ENCODE data around the gene RASA3. TPM values are rescaled to one million over a fixed set of nuclear protein-coding genes. Genes with fewer than 3 reads are reported as not detected.

The RASA3 gene
- polyA plus RNA-seq, 3 donors: 9.0 to 32.6 (median 16.6) TPM

- H3K4me3 Mint-ChIP-seq: no peak overlapping the region
- no peak overlapping the region for H3K4me3 ChIP-seq (replicated peaks in 1 of 3; ENCODE audit: low read depth in 2 of 3, low read length in 3 of 3)
- H3K4me2 ChIP-seq (replicated peaks; ENCODE audit: extremely low read depth, low read length, poor library complexity, severe bottlenecking): peak overlapping the region; percentile 17
- no peak overlapping the region for H3K9ac ChIP-seq (ENCODE audit: insufficient read depth, low read length, poor library complexity, severe bottlenecking)
- H2AFZ ChIP-seq (ENCODE audit: insufficient read depth, low read depth, low read length, poor library complexity, severe bottlenecking): no peak overlapping the region
- 32% methylated on average over 5 of the region's 14 CpGs for WGBS (ENCODE audit: insufficient coverage)
- no peaks in the 10 kb centered on the region for H3K27me3 ChIP-seq (ENCODE audit: control insufficient read depth in 2 of 2, insufficient read depth in 2 of 2, low read length in 2 of 2)
- H3K27ac ChIP-seq (ENCODE audit: low read depth in 1 of 2, low read length in 2 of 2): no peak overlapping the region
- peaks cover 84% of the 10 kb centered on the region for H3K79me2 ChIP-seq (ENCODE audit: insufficient read depth, low read length)
- H3K4me1 Mint-ChIP-seq: peaks cover 51% of the 10 kb centered on the region
- H3K9me3 ChIP-seq (replicated peaks in 1 of 2; ENCODE audit: control insufficient read depth in 1 of 2, insufficient read depth in 1 of 2, low read length in 2 of 2): no peaks in the 10 kb centered on the region
- no peak for DNase-seq
- H3K36me3 Mint-ChIP-seq: peaks cover 34 to 46% of the 10 kb centered on the region in 2 donors
- TF ChIP-seq, protein P1, sequence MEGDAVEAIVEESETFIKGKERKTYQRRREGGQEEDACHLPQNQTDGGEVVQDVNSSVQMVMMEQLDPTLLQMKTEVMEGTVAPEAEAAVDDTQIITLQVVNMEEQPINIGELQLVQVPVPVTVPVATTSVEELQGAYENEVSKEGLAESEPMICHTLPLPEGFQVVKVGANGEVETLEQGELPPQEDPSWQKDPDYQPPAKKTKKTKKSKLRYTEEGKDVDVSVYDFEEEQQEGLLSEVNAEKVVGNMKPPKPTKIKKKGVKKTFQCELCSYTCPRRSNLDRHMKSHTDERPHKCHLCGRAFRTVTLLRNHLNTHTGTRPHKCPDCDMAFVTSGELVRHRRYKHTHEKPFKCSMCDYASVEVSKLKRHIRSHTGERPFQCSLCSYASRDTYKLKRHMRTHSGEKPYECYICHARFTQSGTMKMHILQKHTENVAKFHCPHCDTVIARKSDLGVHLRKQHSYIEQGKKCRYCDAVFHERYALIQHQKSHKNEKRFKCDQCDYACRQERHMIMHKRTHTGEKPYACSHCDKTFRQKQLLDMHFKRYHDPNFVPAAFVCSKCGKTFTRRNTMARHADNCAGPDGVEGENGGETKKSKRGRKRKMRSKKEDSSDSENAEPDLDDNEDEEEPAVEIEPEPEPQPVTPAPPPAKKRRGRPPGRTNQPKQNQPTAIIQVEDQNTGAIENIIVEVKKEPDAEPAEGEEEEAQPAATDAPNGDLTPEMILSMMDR (IDR thresholded peaks at IDR 0.05): no peak
- intact Hi-C loops (cut with micrococcal nuclease): loop anchor here (5.0 to 10.0 kb wide), 2 partner anchors 108 to 164 kb away; no protein-coding TSS in a partner anchor
- peaks cover 0 to 3% (median 0%) of the 10 kb centered on the region in 7 donors for H3K9me3 Mint-ChIP-seq
- H3K27me3 Mint-ChIP-seq (ENCODE audit: low read depth in 3 of 3): peaks cover 0 to 2% (median 2%) of the 10 kb centered on the region in 3 donors
- peaks cover 88% of the 10 kb centered on the region for H4K20me1 ChIP-seq (ENCODE audit: insufficient read depth, low read length)
- no peaks in the 10 kb centered on the region for H3K36me3 ChIP-seq (replicated peaks in 1 of 2; ENCODE audit: control insufficient read depth in 1 of 2, insufficient read depth in 2 of 2, low read length in 2 of 2)
- peak overlapping the region in 4 of 7 donors; percentile 25 to 85 (median 70) for H3K27ac Mint-ChIP-seq
- peaks cover 45 to 72% of the 10 kb centered on the region in 2 donors for H3K4me1 ChIP-seq (ENCODE audit: control insufficient read depth in 1 of 2, insufficient read depth in 2 of 2, low read length in 2 of 2)
These were observed 13.2 kb downstream of the RASA3 start for GRCh38 chr13:114119196-114119595.

- Histone ChIP-seq H3K9ac (ENCODE audit: insufficient read depth, low read length, poor library complexity, severe bottlenecking) (no peak overlapping the region), H2AFZ (ENCODE audit: insufficient read depth, low read depth, low read length, poor library complexity, severe bottlenecking) (no peak overlapping the region), H3K4me3 (replicated peaks in 1 of 3; ENCODE audit: low read depth in 2 of 3, low read length in 3 of 3) (no peak overlapping the region), H3K9me3 (replicated peaks in 1 of 2; ENCODE audit: control insufficient read depth in 1 of 2, insufficient read depth in 1 of 2, low read length in 2 of 2) (no peaks in the 10 kb centered on the region), H3K27me3 (ENCODE audit: control insufficient read depth in 2 of 2, insufficient read depth in 2 of 2, low read length in 2 of 2) (no peaks in the 10 kb centered on the region), H3K36me3 (replicated peaks in 1 of 2; ENCODE audit: control insufficient read depth in 1 of 2, insufficient read depth in 2 of 2, low read length in 2 of 2) (no peaks in the 10 kb centered on the region), H4K20me1 (ENCODE audit: insufficient read depth, low read length) (peaks cover 88% of the 10 kb centered on the region), H3K4me2 (replicated peaks; ENCODE audit: extremely low read depth, low read length, poor library complexity, severe bottlenecking) (peak overlapping the region; percentile 17), H3K79me2 (ENCODE audit: insufficient read depth, low read length) (peaks cover 83% of the 10 kb centered on the region), H3K4me1 (ENCODE audit: control insufficient read depth in 1 of 2, insufficient read depth in 2 of 2, low read length in 2 of 2) (peaks cover 43 to 67% of the 10 kb centered on the region in 2 donors), H3K27ac (ENCODE audit: low read depth in 1 of 2, low read length in 2 of 2) (no peak overlapping the region)
- H3K4me1 Mint-ChIP-seq: peaks cover 50% of the 10 kb centered on the region
- TF ChIP-seq, protein P1 (IDR thresholded peaks at IDR 0.05): no peak
- peaks cover 0 to 3% (median 0%) of the 10 kb centered on the region in 7 donors for H3K9me3 Mint-ChIP-seq
- no peak overlapping the region for H3K4me3 Mint-ChIP-seq
- peak overlapping the region in 5 of 7 donors; percentile 19 to 85 (median 65) for H3K27ac Mint-ChIP-seq
- intact Hi-C loops (cut with micrococcal nuclease): loop anchor here (5.0 to 10.0 kb wide), 2 partner anchors 109 to 164 kb away; no protein-coding TSS in a partner anchor
- peaks cover 0 to 2% (median 2%) of the 10 kb centered on the region in 3 donors for H3K27me3 Mint-ChIP-seq (ENCODE audit: low read depth in 3 of 3)
- WGBS (ENCODE audit: insufficient coverage): 85% methylated on average over 6 of the region's 11 CpGs
- DNase-seq: no peak
- peaks cover 34 to 48% of the 10 kb centered on the region in 2 donors for H3K36me3 Mint-ChIP-seq
These were observed 13.8 kb downstream of the RASA3 start for GRCh38 chr13:114118511-114119123.
